ENCODE data around the gene TRMT2A.

Gene TRMT2A

GRCh38 chr22:20147237-20147988 lies 30.4 kb upstream of the TRMT2A start:
- DNase-seq, result no peak

GRCh38 chr22:20146777-20147176 lies 29.8 kb upstream of the TRMT2A start:
- no peak for DNase-seq

- no peak for DNase-seq
Observed at GRCh38 chr22:20145832-20146223, 28.8 kb upstream of the TRMT2A start.

GRCh38 chr22:20145206-20145831 lies 28.3 kb upstream of the TRMT2A start:
- no peak for DNase-seq

- no peak for DNase-seq
Observed at GRCh38 chr22:20143883-20144665, 27.0 kb upstream of the TRMT2A start.

- DNase-seq, result no peak
Observed at GRCh38 chr22:20142711-20143621, 25.9 kb upstream of the TRMT2A start.

GRCh38 chr22:20141186-20142077 lies 24.4 kb upstream of the TRMT2A start:
- DNase-seq, result peak; percentile 56

GRCh38 chr22:20140521-20140964 lies 23.5 kb upstream of the TRMT2A start:
- DNase-seq, result no peak

GRCh38 chr22:20140107-20140445 lies 23.1 kb upstream of the TRMT2A start:
- no peak for DNase-seq

- DNase-seq, result no peak
Observed at GRCh38 chr22:20139391-20140106, 22.5 kb upstream of the TRMT2A start.

GRCh38 chr22:20138868-20139267 lies 21.8 kb upstream of the TRMT2A start:
- DNase-seq, result no peak

GRCh38 chr22:20138417-20138738 lies 21.4 kb upstream of the TRMT2A start:
- DNase-seq, result no peak

- no peak for DNase-seq
Observed at GRCh38 chr22:20137671-20138416, 20.8 kb upstream of the TRMT2A start.

GRCh38 chr22:20137113-20137512 lies 20.1 kb upstream of the TRMT2A start:
- DNase-seq, result no peak

- DNase-seq, result no peak
Observed at GRCh38 chr22:20136603-20136873, 19.5 kb upstream of the TRMT2A start.

- no peak for DNase-seq
Observed at GRCh38 chr22:20135806-20136602, 19.0 kb upstream of the TRMT2A start.

GRCh38 chr22:20135265-20135664 lies 18.2 kb upstream of the TRMT2A start:
- no peak for DNase-seq

- DNase-seq, result no peak
Observed at GRCh38 chr22:20133930-20134549, 17.0 kb upstream of the TRMT2A start.

- DNase-seq, result no peak
Observed at GRCh38 chr22:20132686-20133246, 15.7 kb upstream of the TRMT2A start.

Measured in T1000 (cell line).